Activated CD4-positive, CD25-positive, alpha-beta regulatory T cell treated with anti-CD3 and anti-CD28 coated beads, Interleukin-2, amount 50 U/mL, for 72 hours (primary cell): ENCODE measurements around the gene SPATA31D1.
"Not testable (repeated sequence)": the region's sequence is repeated elsewhere in the genome, so short reads cannot be mapped to it uniquely, and the experiment has no call there.

Source experiments
- DNase-seq: peaks from one replicate; pipeline ENCODE4 v3.0.0; 2021

The SPATA31D1 gene

GRCh38 chr9:81988472-81988871 lies at the start of gene SPATA31D1:
Gene SPATA31D1, plus strand, starts transcription at chr9:81988772. Its CDS starts 47 bp downstream, at chr9:81988819.
- DNase-seq = not testable (repeated sequence)

GRCh38 chr9:81943393-81943792 lies 45.2 kb upstream of the SPATA31D1 start, which contains the start of gene SPATA31D3:
Gene SPATA31D3, plus strand, starts transcription at chr9:81943500. Its CDS starts 86 bp downstream, at chr9:81943586.
- not testable (repeated sequence) for DNase-seq

- not testable (repeated sequence) for DNase-seq
Measured at GRCh38 chr9:81948650-81949049, 39.9 kb upstream of the SPATA31D1 start.

- DNase-seq = no peak
Measured at GRCh38 chr9:81953096-81953495, 35.5 kb upstream of the SPATA31D1 start.

- no peak for DNase-seq
Measured at GRCh38 chr9:81955625-81956024, 32.9 kb upstream of the SPATA31D1 start.

- no peak for DNase-seq
Measured at GRCh38 chr9:81964218-81965171, 24.1 kb upstream of the SPATA31D1 start.

GRCh38 chr9:81968026-81968425 lies 20.5 kb upstream of the SPATA31D1 start:
- DNase-seq = no peak

GRCh38 chr9:81969971-81970370 lies 18.6 kb upstream of the SPATA31D1 start:
- DNase-seq = no peak

GRCh38 chr9:81971727-81972126 lies 16.8 kb upstream of the SPATA31D1 start:
- DNase-seq = no peak

GRCh38 chr9:81974764-81975163 lies 13.8 kb upstream of the SPATA31D1 start:
- DNase-seq = no peak

- no peak for DNase-seq
Measured at GRCh38 chr9:81976351-81976750, 12.2 kb upstream of the SPATA31D1 start.

GRCh38 chr9:81979196-81979595 lies 9.4 kb upstream of the SPATA31D1 start:
- no peak for DNase-seq

GRCh38 chr9:81980568-81980967 lies 8.0 kb upstream of the SPATA31D1 start:
- no peak for DNase-seq

GRCh38 chr9:81981883-81982282 lies 6.7 kb upstream of the SPATA31D1 start:
- no peak for DNase-seq

GRCh38 chr9:81984928-81985327 lies 3.6 kb upstream of the SPATA31D1 start:
- DNase-seq = no peak

GRCh38 chr9:81986051-81986450 lies 2.5 kb upstream of the SPATA31D1 start:
- no peak for DNase-seq

- no peak for DNase-seq
Measured at GRCh38 chr9:81989700-81990099, 1.1 kb downstream of the SPATA31D1 start.

- no peak for DNase-seq
Measured at GRCh38 chr9:81993656-81994055, 5.1 kb downstream of the SPATA31D1 start.

GRCh38 chr9:81999806-82000205 lies 11.2 kb downstream of the SPATA31D1 start:
- no peak for DNase-seq

- no peak for DNase-seq
Measured at GRCh38 chr9:82010711-82011110, 22.1 kb downstream of the SPATA31D1 start.

- no peak for DNase-seq
Measured at GRCh38 chr9:82011133-82011532, 22.6 kb downstream of the SPATA31D1 start.

GRCh38 chr9:82012276-82012675 lies 23.7 kb downstream of the SPATA31D1 start:
- DNase-seq = no peak

GRCh38 chr9:82020331-82020730 lies 31.8 kb downstream of the SPATA31D1 start:
- DNase-seq = no peak

GRCh38 chr9:82021198-82021597 lies 32.6 kb downstream of the SPATA31D1 start:
- DNase-seq = no peak
